ENCODE data around the gene INTS1. TPM values are rescaled to one million over a fixed set of nuclear protein-coding genes. Genes with fewer than 3 reads are reported as not detected.

Gene INTS1
- total RNA-seq, 2 experiments from 2014 or later: 91.0 to 91.5 TPM

GRCh38 chr7:1424041-1424440 lies 80.1 kb downstream of the INTS1 start:
- no peaks in the 10 kb centered on the region for H3K9me3 Mint-ChIP-seq
- ATAC-seq (ENCODE audit: poor library complexity) (no peak), DNase-seq (no peak)
- TF ChIP-seq, protein P1, sequence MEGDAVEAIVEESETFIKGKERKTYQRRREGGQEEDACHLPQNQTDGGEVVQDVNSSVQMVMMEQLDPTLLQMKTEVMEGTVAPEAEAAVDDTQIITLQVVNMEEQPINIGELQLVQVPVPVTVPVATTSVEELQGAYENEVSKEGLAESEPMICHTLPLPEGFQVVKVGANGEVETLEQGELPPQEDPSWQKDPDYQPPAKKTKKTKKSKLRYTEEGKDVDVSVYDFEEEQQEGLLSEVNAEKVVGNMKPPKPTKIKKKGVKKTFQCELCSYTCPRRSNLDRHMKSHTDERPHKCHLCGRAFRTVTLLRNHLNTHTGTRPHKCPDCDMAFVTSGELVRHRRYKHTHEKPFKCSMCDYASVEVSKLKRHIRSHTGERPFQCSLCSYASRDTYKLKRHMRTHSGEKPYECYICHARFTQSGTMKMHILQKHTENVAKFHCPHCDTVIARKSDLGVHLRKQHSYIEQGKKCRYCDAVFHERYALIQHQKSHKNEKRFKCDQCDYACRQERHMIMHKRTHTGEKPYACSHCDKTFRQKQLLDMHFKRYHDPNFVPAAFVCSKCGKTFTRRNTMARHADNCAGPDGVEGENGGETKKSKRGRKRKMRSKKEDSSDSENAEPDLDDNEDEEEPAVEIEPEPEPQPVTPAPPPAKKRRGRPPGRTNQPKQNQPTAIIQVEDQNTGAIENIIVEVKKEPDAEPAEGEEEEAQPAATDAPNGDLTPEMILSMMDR (IDR thresholded peaks at IDR 0.05): no peak
- Histone ChIP-seq H3K4me3 (ENCODE audit: low read length) (no peak overlapping the region), H3K36me3 (ENCODE audit: insufficient read depth, low read length) (no peaks in the 10 kb centered on the region), H3K4me1 (ENCODE audit: insufficient read depth, low read length) (no peaks in the 10 kb centered on the region), H3K27me3 (ENCODE audit: control insufficient read depth in 1 of 2, insufficient read depth in 2 of 2, low read length in 2 of 2) (peaks cover 0 to 3% of the 10 kb centered on the region in 2 experiments), H3K9me3 (ENCODE audit: control insufficient read depth in 1 of 2, insufficient read depth in 1 of 2, low read length in 2 of 2) (no peaks in the 10 kb centered on the region), H3K27ac (ENCODE audit: low read depth in 1 of 2, low read length in 2 of 2) (no peak overlapping the region)
- H3K36me3 Mint-ChIP-seq (ENCODE audit: low read depth): no peaks in the 10 kb centered on the region
- no peak overlapping the region for H3K27ac Mint-ChIP-seq
- no peaks in the 10 kb centered on the region for H3K4me1 Mint-ChIP-seq (ENCODE audit: low read depth)
- CTCF ChIA-PET: no interaction called here
- POLR2A ChIA-PET: no interaction called here
- H3K27me3 Mint-ChIP-seq: peaks cover 20% of the 10 kb centered on the region
- no peak overlapping the region for H3K4me3 Mint-ChIP-seq
- intact Hi-C loops (cut with DNase I, micrococcal nuclease): no loop called here

- H3K27me3 Mint-ChIP-seq: peaks cover 20% of the 10 kb centered on the region
- POLR2A ChIA-PET: no interaction called here
- Histone ChIP-seq H3K27me3 (ENCODE audit: control insufficient read depth in 1 of 2, insufficient read depth in 2 of 2, low read length in 2 of 2) (peaks cover 0 to 3% of the 10 kb centered on the region in 2 experiments), H3K27ac (ENCODE audit: low read depth in 1 of 2, low read length in 2 of 2) (no peak overlapping the region), H3K4me3 (ENCODE audit: low read length) (no peak overlapping the region), H3K9me3 (ENCODE audit: control insufficient read depth in 1 of 2, insufficient read depth in 1 of 2, low read length in 2 of 2) (no peaks in the 10 kb centered on the region), H3K36me3 (ENCODE audit: insufficient read depth, low read length) (no peaks in the 10 kb centered on the region), H3K4me1 (ENCODE audit: insufficient read depth, low read length) (peaks cover 2% of the 10 kb centered on the region)
- DNase-seq: no peak
- H3K27ac Mint-ChIP-seq: no peak overlapping the region
- no peaks in the 10 kb centered on the region for H3K36me3 Mint-ChIP-seq (ENCODE audit: low read depth)
- H3K4me1 Mint-ChIP-seq (ENCODE audit: low read depth): peaks cover 3% of the 10 kb centered on the region
- intact Hi-C loops (cut with DNase I, micrococcal nuclease): no loop called here
- TF ChIP-seq, protein P1 (IDR thresholded peaks at IDR 0.05): no peak
- H3K9me3 Mint-ChIP-seq: no peaks in the 10 kb centered on the region
- no peak overlapping the region for H3K4me3 Mint-ChIP-seq
- CTCF ChIA-PET: no interaction called here
- no peak for ATAC-seq (ENCODE audit: poor library complexity)
Observed at GRCh38 chr7:1423264-1423811, 80.9 kb downstream of the INTS1 start.

GRCh38 chr7:1422512-1423263 lies 81.5 kb downstream of the INTS1 start:
- ATAC-seq (ENCODE audit: poor library complexity) (no peak), DNase-seq (no peak)
- H3K27ac ChIP-seq (ENCODE audit: low read depth in 1 of 2, low read length in 2 of 2): no peak overlapping the region
- peaks cover 9% of the 10 kb centered on the region for H3K4me1 ChIP-seq (ENCODE audit: insufficient read depth, low read length)
- Mint-ChIP-seq H3K27me3 (peaks cover 20% of the 10 kb centered on the region), H3K27ac (no peak overlapping the region), H3K9me3 (no peaks in the 10 kb centered on the region), H3K4me3 (no peak overlapping the region), H3K4me1 (ENCODE audit: low read depth) (peaks cover 8% of the 10 kb centered on the region), H3K36me3 (ENCODE audit: low read depth) (no peaks in the 10 kb centered on the region)
- intact Hi-C loops (cut with DNase I, micrococcal nuclease): no loop called here
- POLR2A ChIA-PET: no interaction called here
- TF ChIP-seq, protein P1 (IDR thresholded peaks at IDR 0.05): no peak
- no peaks in the 10 kb centered on the region for H3K9me3 ChIP-seq (ENCODE audit: control insufficient read depth in 1 of 2, insufficient read depth in 1 of 2, low read length in 2 of 2)
- CTCF ChIA-PET: no interaction called here
- no peak overlapping the region for H3K4me3 ChIP-seq (ENCODE audit: low read length)
- H3K27me3 ChIP-seq (ENCODE audit: control insufficient read depth in 1 of 2, insufficient read depth in 2 of 2, low read length in 2 of 2): peaks cover 0 to 3% of the 10 kb centered on the region in 2 experiments
- no peaks in the 10 kb centered on the region for H3K36me3 ChIP-seq (ENCODE audit: insufficient read depth, low read length)
